Lower lobe of right lung (tissue), 2 donors: ENCODE data around the gene SH3BGRL2. TPM values are rescaled to one million over a fixed set of nuclear protein-coding genes. Genes with fewer than 3 reads are reported as not detected.
A peak's percentile ranks its signal among the peaks of the same experiment; 100 is the strongest.

Experiments used
- ATAC-seq, 2 donors: fragments of 200-7000 bp; cut with Tn5 transposase; one replicate each; pipeline ENCODE4 v1.9.1; 2020 to 2022; ENCODE audit warnings: mild to moderate bottlenecking in 2 of 2, moderate library complexity in 2 of 2
- DNase-seq: peaks from one replicate; pipeline ENCODE4 v3.0.0-alpha.2; 2020
- H3K27ac ChIP-seq: fragments of 200-600 bp; one replicate; pipeline ENCODE4 v1.8.0; 2022
- H3K27me3 ChIP-seq: fragments of 200-600 bp; one replicate; pipeline ENCODE4 v1.8.0; 2022; ENCODE audit warnings: low read depth
- H3K36me3 ChIP-seq: fragments of 200-600 bp; one replicate; pipeline ENCODE4 v1.8.0; 2022; ENCODE audit warnings: mild to moderate bottlenecking
- H3K4me1 ChIP-seq: fragments of 200-600 bp; one replicate; pipeline ENCODE4 v1.8.0; 2022
- H3K4me3 ChIP-seq: fragments of 200-600 bp; one replicate; pipeline ENCODE4 v1.8.0; 2022; ENCODE audit warnings: mild to moderate bottlenecking
- H3K9me3 ChIP-seq: fragments of 200-600 bp; one replicate; pipeline ENCODE4 v1.8.0; 2022
- CTCF ChIP-seq: fragments of 200-600 bp; IDR thresholded peaks from one replicate; pipeline ENCODE4 v1.8.0; 2022; ENCODE audit warnings: antibody characterized with exemption, mild to moderate bottlenecking
- intact Hi-C: fragments of 100-400 bp; cut with DNase I; formaldehyde crosslinking; loops from one replicate; pipeline ENCODE4 v1.11.0; 2022
- total RNA-seq: library from RNA; stranded (reverse); fragmentation: NEBNext Ultra II Directional; extraction: Animal tissue kit (Norgen Biotek cat#: 25700); gene quantifications from one replicate; pipeline ENCODE4 v1.2.1, GENCODE V29; 2021
- donor health status: DM: no; HTN: yes; CAD: no; lungs with severe emphysema.

SH3BGRL2 gene
- total RNA-seq, 1 donor from 2014 or later, result 28.9 TPM

GRCh38 chr6:79687759-79688158 is 56.6 kb downstream of the SH3BGRL2 start:
- H3K4me1 ChIP-seq, result peaks cover 27% of the 10 kb centered on the region
- no peak for TF ChIP-seq CTCF
- H3K27me3 ChIP-seq, result no peaks in the 10 kb centered on the region
- H3K9me3 ChIP-seq, result no peaks in the 10 kb centered on the region
- DNase-seq, result no peak
- intact Hi-C loops, result no loop called here
- no peak overlapping the region for H3K27ac ChIP-seq
- peak; percentile 30 to 76 for ATAC-seq
- no peaks in the 10 kb centered on the region for H3K36me3 ChIP-seq
- no peak overlapping the region for H3K4me3 ChIP-seq

- Histone ChIP-seq H3K27ac (no peak overlapping the region), H3K4me1 (no peaks in the 10 kb centered on the region), H3K9me3 (no peaks in the 10 kb centered on the region), H3K36me3 (no peaks in the 10 kb centered on the region), H3K4me3 (no peak overlapping the region), H3K27me3 (no peaks in the 10 kb centered on the region)
- DNase-seq (no peak), ATAC-seq (no peak)
- no peak for TF ChIP-seq CTCF
- intact Hi-C loops, result no loop called here
Measured at GRCh38 chr6:79694156-79694555, 63.0 kb downstream of the SH3BGRL2 start.

GRCh38 chr6:79694623-79695343 is 63.7 kb downstream of the SH3BGRL2 start:
- no peak overlapping the region for H3K27ac ChIP-seq
- intact Hi-C loops, result no loop called here

GRCh38 chr6:79697430-79697829 is 66.3 kb downstream of the SH3BGRL2 start:
- TF ChIP-seq CTCF, result no peak
- Histone ChIP-seq H3K4me3 (no peak overlapping the region), H3K4me1 (no peaks in the 10 kb centered on the region), H3K9me3 (no peaks in the 10 kb centered on the region), H3K36me3 (no peaks in the 10 kb centered on the region), H3K27me3 (no peaks in the 10 kb centered on the region), H3K27ac (no peak overlapping the region)
- DNase-seq (no peak), ATAC-seq (no peak)
- intact Hi-C loops, result no loop called here

More at GRCh38 chr6:79694623-79695343, 63.7 kb downstream of the SH3BGRL2 start:
- ATAC-seq (no peak), DNase-seq (no peak)
- Histone ChIP-seq H3K9me3 (no peaks in the 10 kb centered on the region), H3K4me1 (no peaks in the 10 kb centered on the region), H3K36me3 (no peaks in the 10 kb centered on the region), H3K4me3 (no peak overlapping the region), H3K27me3 (no peaks in the 10 kb centered on the region)
- no peak for TF ChIP-seq CTCF

- H3K27me3 ChIP-seq, result no peaks in the 10 kb centered on the region
- no peaks in the 10 kb centered on the region for H3K4me1 ChIP-seq
- intact Hi-C loops, result no loop called here
- no peaks in the 10 kb centered on the region for H3K36me3 ChIP-seq
- peak; percentile 71 to 91 for ATAC-seq
- H3K4me3 ChIP-seq, result no peak overlapping the region
- TF ChIP-seq CTCF, result no peak
- H3K27ac ChIP-seq, result no peak overlapping the region
- H3K9me3 ChIP-seq, result no peaks in the 10 kb centered on the region
- DNase-seq, result no peak
Measured at GRCh38 chr6:79699606-79700005, 68.5 kb downstream of the SH3BGRL2 start.
